ENCODE data around the gene COL19A1.

Gene COL19A1

GRCh38 chr6:70231311-70231710 is 365.0 kb downstream of the COL19A1 start:
- TF ChIP-seq CTCF (IDR thresholded peaks at IDR 0.05) = no peak
- DNase-seq (ENCODE audit: low spot score) = no peak
- Histone ChIP-seq H3K4me3 (no peak overlapping the region), H3K27ac (no peak overlapping the region)

DNA sequence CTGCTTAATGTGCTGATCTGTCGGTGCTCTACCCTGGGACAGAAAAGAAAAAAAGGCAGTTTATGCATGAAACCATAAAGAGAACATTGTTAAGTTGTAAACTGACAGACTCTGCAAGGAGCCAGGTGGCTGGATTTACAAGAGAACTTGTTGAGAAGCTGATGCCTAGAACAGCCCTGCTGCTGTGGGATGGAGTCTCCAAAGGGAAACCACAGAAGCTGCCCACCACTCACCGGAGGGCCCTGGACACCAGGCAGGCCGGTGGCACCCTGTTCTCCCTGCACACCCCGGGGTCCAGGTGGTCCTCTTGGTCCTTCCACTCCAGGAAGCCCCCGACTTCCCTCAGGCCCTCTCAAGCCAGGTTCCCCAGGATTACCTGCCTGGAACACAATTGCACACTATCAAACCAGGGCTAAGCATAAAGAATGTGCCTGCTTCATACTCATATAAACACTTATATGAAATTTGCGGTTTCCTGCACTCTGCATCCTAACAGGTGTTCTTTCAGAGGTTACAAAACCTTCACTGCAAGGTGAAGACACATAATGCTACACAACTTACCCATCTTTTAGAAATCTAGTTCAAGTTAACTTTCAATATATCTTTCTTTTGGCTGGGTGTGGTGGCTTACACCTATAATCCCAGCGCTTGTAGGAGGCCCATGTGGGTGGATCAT is 368.3 kb downstream of the COL19A1 start:
- DNase-seq (ENCODE audit: low spot score) = no peak
- Histone ChIP-seq H3K27ac (no peak overlapping the region), H3K4me3 (no peak overlapping the region)
- TF ChIP-seq CTCF (IDR thresholded peaks at IDR 0.05) = no peak

DNA sequence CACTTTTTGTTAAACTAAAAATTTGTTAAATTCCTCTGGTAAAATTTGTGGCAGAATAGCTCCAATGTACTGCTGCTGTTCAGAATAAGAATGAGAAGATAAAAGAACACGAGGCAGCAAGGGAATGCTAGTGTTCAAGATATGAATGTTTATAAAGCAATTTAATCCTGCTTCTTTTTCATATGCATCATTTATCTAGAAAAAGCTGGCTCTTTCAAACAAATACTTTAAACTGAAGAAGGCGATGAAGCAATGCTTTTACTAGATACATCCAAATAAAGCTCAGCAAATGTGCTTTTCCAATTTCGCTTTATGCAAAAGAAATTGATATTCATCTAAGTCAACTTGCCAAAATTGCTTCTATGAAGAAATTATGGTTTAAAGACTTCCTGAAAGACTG is 370.0 kb downstream of the COL19A1 start:
- H3K27ac ChIP-seq = no peak overlapping the region
- no peak for TF ChIP-seq CTCF (IDR thresholded peaks at IDR 0.05)
- DNase-seq (ENCODE audit: low spot score) = no peak
- no peak overlapping the region for H3K4me3 ChIP-seq

- no peak for TF ChIP-seq CTCF (IDR thresholded peaks at IDR 0.05)
- Histone ChIP-seq H3K27ac (no peak overlapping the region), H3K4me3 (no peak overlapping the region)
- DNase-seq (ENCODE audit: low spot score) = no peak
These were observed 374.7 kb downstream of the COL19A1 start for GRCh38 chr6:70241031-70241430.

DNA sequence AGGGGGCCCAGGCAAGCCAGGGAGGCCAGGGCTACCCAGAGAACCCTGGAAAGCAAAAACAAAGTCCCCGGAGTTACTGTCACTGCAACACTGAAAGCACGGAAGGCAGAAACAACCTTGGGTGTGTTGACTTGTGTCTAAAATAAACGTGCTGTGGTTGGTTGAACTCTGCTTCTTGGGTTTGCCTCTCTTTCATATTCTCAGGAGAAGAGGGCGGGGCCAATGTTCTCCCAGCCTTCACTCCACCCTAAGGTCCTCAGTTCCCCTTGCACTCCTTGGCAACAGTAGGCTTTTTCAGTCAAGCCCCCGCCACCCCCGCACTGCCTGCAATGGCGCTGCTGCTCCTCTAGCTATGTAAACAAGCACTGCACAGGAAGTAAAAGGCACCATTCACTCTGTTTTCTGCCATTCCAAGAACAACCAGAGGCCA is 375.6 kb downstream of the COL19A1 start:
- TF ChIP-seq CTCF (IDR thresholded peaks at IDR 0.05) = no peak
- Histone ChIP-seq H3K4me3 (no peak overlapping the region), H3K27ac (no peak overlapping the region)
- no peak for DNase-seq (ENCODE audit: low spot score)

DNA sequence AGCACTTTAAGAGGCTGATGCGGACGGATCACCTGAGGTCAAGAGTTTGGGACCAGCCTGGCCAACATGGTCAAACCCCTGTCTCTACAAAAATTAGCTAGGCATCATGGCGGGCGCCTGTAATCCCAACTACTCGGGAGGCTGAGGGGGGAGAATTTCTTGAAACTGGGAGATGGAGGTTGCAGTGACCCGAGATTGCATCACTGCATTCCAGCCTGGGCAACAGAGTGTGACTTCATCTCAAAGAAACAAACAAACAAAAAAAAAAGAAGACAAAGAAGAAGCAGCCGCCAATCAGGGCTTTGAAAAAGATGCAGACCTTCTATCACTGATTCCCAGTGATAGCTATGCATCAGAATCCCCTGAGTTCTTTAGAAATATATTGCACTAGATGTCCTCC is 379.8 kb downstream of the COL19A1 start:
- TF ChIP-seq CTCF (IDR thresholded peaks at IDR 0.05) = no peak
- DNase-seq (ENCODE audit: low spot score) = no peak
- no peak overlapping the region for H3K4me3 ChIP-seq
- no peak overlapping the region for H3K27ac ChIP-seq

- H3K27ac ChIP-seq = no peak overlapping the region
- TF ChIP-seq CTCF (IDR thresholded peaks at IDR 0.05) = no peak
- no peak overlapping the region for H3K4me3 ChIP-seq
- no peak for DNase-seq (ENCODE audit: low spot score)
These were observed 386.2 kb downstream of the COL19A1 start for GRCh38 chr6:70252604-70253003.
